ENCODE data around the gene POPDC2. TPM values are rescaled to one million over a fixed set of nuclear protein-coding genes. Genes with fewer than 3 reads are reported as not detected.

The POPDC2 gene
- total and polyA plus RNA-seq, 2 donors (not counting 3 experiments of a cell fraction or from before 2014, with no cell fraction given), result 0.57 to 0.66 TPM

GRCh38 chr3:119647171-119647570 lies 13.2 kb downstream of the POPDC2 start:
- H3K4me2 ChIP-seq (ENCODE audit: insufficient read depth, low read length), result no peak overlapping the region
- dilution Hi-C loops (cut with MboI; ENCODE audit: extremely low pct_ligation_motif_present, low sequenced_read_pairs) (no loop called here), intact Hi-C loops (cut with micrococcal nuclease) (no loop called here)
- BruUV-seq (replicated peaks), result no TSS peak
- POLR2A ChIA-PET, result no interaction called here
- no peaks in the 10 kb centered on the region for H3K79me2 ChIP-seq (ENCODE audit: control insufficient read depth, insufficient read depth, low read length)
- no peak overlapping the region for H3K9ac ChIP-seq (replicated peaks; ENCODE audit: extremely low read depth, insufficient read depth, low read length)
- CTCF ChIA-PET, result interaction anchor here (2.4 kb wide), 1 partner anchor 16 kb away, joined by 5 read pairs; no protein-coding TSS in a partner anchor
- no peaks in the 10 kb centered on the region for H4K20me1 ChIP-seq (replicated peaks; ENCODE audit: control insufficient read depth, extremely low read depth, insufficient read depth, low read length)
- peaks cover 4% of the 10 kb centered on the region for H3K4me1 ChIP-seq (ENCODE audit: control insufficient read depth, extremely low read depth, insufficient read depth, low read length)
- H3K9me1 ChIP-seq (replicated peaks; ENCODE audit: control insufficient read depth, extremely low read depth, insufficient read depth, low read length), result no peaks in the 10 kb centered on the region
- H3K9me3 ChIP-seq (replicated peaks; ENCODE audit: control insufficient read depth, insufficient read depth, low read length), result no peaks in the 10 kb centered on the region
- no peak overlapping the region for H3K4me3 ChIP-seq (replicated peaks in 1 of 3; ENCODE audit: insufficient read depth in 1 of 3, low read depth in 1 of 3, low read length in 3 of 3)
- FAIRE-seq (peak; percentile 47), DNase-seq (ENCODE audit: low read depth, low spot score) (peak; percentile 85)
- H2AFZ ChIP-seq (ENCODE audit: low read depth, low read length), result peak overlapping the region; percentile 10
- no peaks in the 10 kb centered on the region for H3K27me3 ChIP-seq (ENCODE audit: control insufficient read depth in 2 of 2, insufficient read depth in 2 of 2, low read length in 2 of 2)
- H3K27ac ChIP-seq (ENCODE audit: insufficient read depth, low read depth, low read length), result no peak overlapping the region
- TF ChIP-seq FOS (IDR thresholded peaks at IDR 0.05; ENCODE audit: borderline replicate concordance, insufficient read depth, low read length), result no peak
- TF ChIP-seq POLR2A (IDR thresholded peaks at IDR 0.05; ENCODE audit: low read depth, low read length), result peak; percentile 12
- no peaks in the 10 kb centered on the region for H3K36me3 ChIP-seq (ENCODE audit: control insufficient read depth in 2 of 2, extremely low read depth in 1 of 2, insufficient read depth in 2 of 2, low read length in 2 of 2)

DNA sequence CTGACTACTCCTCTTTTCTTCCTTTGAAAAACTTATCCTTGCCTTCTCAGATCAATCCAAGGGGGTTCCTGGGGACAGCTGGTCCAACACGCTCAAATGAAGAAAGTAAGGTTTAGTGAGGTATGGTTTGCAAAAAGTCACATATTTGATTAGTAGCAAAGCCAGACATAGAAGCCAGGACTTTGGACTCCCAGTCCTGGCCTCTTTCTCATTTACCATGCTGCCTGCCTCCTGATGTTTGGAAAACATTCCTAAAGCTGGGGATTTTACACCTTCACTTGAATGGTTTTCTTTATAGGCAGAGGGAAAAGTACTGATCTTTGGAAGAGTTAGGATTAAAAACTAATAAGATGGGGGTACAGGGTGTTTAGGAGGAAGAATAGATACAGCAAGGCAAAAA lies 14.6 kb downstream of the POPDC2 start:
- no TSS peak for BruUV-seq (replicated peaks)
- no peak for TF ChIP-seq JUN (IDR thresholded peaks at IDR 0.05; ENCODE audit: borderline replicate concordance, insufficient read depth, insufficient read length, low read depth)
- no peak for TF ChIP-seq GATA2 (IDR thresholded peaks at IDR 0.05; ENCODE audit: insufficient read depth, insufficient read length, low read depth, low read length)
- TF ChIP-seq POLR2AphosphoS5 (IDR thresholded peaks at IDR 0.05; ENCODE audit: insufficient read depth, low read depth, low read length), result no peak
- TF ChIP-seq MYC (IDR thresholded peaks at IDR 0.05; ENCODE audit: low read depth, low read length), result no peak
- no peak for TF ChIP-seq POLR2A (IDR thresholded peaks at IDR 0.05; ENCODE audit: low read depth, low read length)
- no peak for TF ChIP-seq FOS (IDR thresholded peaks at IDR 0.05; ENCODE audit: borderline replicate concordance, insufficient read depth, low read length)
- TF ChIP-seq, protein P1, sequence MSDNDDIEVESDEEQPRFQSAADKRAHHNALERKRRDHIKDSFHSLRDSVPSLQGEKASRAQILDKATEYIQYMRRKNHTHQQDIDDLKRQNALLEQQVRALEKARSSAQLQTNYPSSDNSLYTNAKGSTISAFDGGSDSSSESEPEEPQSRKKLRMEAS (IDR thresholded peaks at IDR 0.05; ENCODE audit: insufficient read depth, insufficient read length), result no peak
- no peak for TF ChIP-seq CTCF (IDR thresholded peaks at IDR 0.05; ENCODE audit: extremely low read depth in 1 of 2, insufficient read depth in 1 of 2, low read depth in 1 of 2, low read length in 2 of 2)
- no peak for TF ChIP-seq EZH2 (IDR thresholded peaks at IDR 0.05; ENCODE audit: borderline replicate concordance, low read depth, low read length, severe bottlenecking)
- H3K36me3 ChIP-seq (ENCODE audit: control insufficient read depth in 2 of 2, extremely low read depth in 1 of 2, insufficient read depth in 2 of 2, low read length in 2 of 2), result no peaks in the 10 kb centered on the region
- intact Hi-C loops (cut with micrococcal nuclease) (no loop called here), dilution Hi-C loops (cut with MboI; ENCODE audit: extremely low pct_ligation_motif_present, low sequenced_read_pairs) (no loop called here)
- peaks cover 4% of the 10 kb centered on the region for H3K4me1 ChIP-seq (ENCODE audit: control insufficient read depth, extremely low read depth, insufficient read depth, low read length)
- no peaks in the 10 kb centered on the region for H4K20me1 ChIP-seq (replicated peaks; ENCODE audit: control insufficient read depth, extremely low read depth, insufficient read depth, low read length)
- H3K9me1 ChIP-seq (replicated peaks; ENCODE audit: control insufficient read depth, extremely low read depth, insufficient read depth, low read length), result no peaks in the 10 kb centered on the region
- no peak for DNase-seq (ENCODE audit: low read depth, low spot score)
- CTCF ChIA-PET, result no interaction called here
- H3K9me3 ChIP-seq (replicated peaks; ENCODE audit: control insufficient read depth, insufficient read depth, low read length), result no peaks in the 10 kb centered on the region
- POLR2A ChIA-PET, result no interaction called here
- H3K27me3 ChIP-seq (ENCODE audit: control insufficient read depth in 2 of 2, insufficient read depth in 2 of 2, low read length in 2 of 2), result no peaks in the 10 kb centered on the region
- H3K9ac ChIP-seq (replicated peaks; ENCODE audit: extremely low read depth, insufficient read depth, low read length), result no peak overlapping the region
- no peaks in the 10 kb centered on the region for H3K79me2 ChIP-seq (ENCODE audit: control insufficient read depth, insufficient read depth, low read length)
- H3K4me3 ChIP-seq (replicated peaks in 1 of 3; ENCODE audit: insufficient read depth in 1 of 3, low read depth in 1 of 3, low read length in 3 of 3), result no peak overlapping the region
- H2AFZ ChIP-seq (ENCODE audit: low read depth, low read length), result no peak overlapping the region
- H3K4me2 ChIP-seq (ENCODE audit: insufficient read depth, low read length), result no peak overlapping the region
- no peak for FAIRE-seq
- no peak overlapping the region for H3K27ac ChIP-seq (ENCODE audit: insufficient read depth, low read depth, low read length)

All from endothelial cell of umbilical vein (primary cell).